Measurements from ENCODE around the gene TKT.

The TKT gene

GRCh38 chr3:53229606-53230005 is 26.2 kb downstream of the TKT start:
- no peak for TF ChIP-seq CTCF (IDR thresholded peaks at IDR 0.05; ENCODE audit: insufficient read depth, low read depth, low read length, missing control alignments)
- DNase-seq (ENCODE audit: low read depth), result no peak
- no peak overlapping the region for H3K4me3 ChIP-seq (ENCODE audit: low read depth, low read length)

- TF ChIP-seq CTCF (IDR thresholded peaks at IDR 0.05; ENCODE audit: insufficient read depth, low read depth, low read length, missing control alignments), result no peak
- no peak for DNase-seq (ENCODE audit: low read depth)
- no peak overlapping the region for H3K4me3 ChIP-seq (ENCODE audit: low read depth, low read length)
Measured at GRCh38 chr3:53229171-53229570, 26.7 kb downstream of the TKT start.

GRCh38 chr3:53227993-53228885 is 27.6 kb downstream of the TKT start:
- no peak for DNase-seq (ENCODE audit: low read depth)

GRCh38 chr3:53226841-53227407 is 28.9 kb downstream of the TKT start:
- no peak for TF ChIP-seq CTCF (IDR thresholded peaks at IDR 0.05; ENCODE audit: insufficient read depth, low read depth, low read length, missing control alignments)
- no peak for DNase-seq (ENCODE audit: low read depth)
- no peak overlapping the region for H3K4me3 ChIP-seq (ENCODE audit: low read depth, low read length)

More at GRCh38 chr3:53227993-53228885, 27.6 kb downstream of the TKT start:
- TF ChIP-seq CTCF (IDR thresholded peaks at IDR 0.05; ENCODE audit: insufficient read depth, low read depth, low read length, missing control alignments), result no peak
- H3K4me3 ChIP-seq (ENCODE audit: low read depth, low read length), result no peak overlapping the region

- no peak overlapping the region for H3K4me3 ChIP-seq (ENCODE audit: low read depth, low read length)
- no peak for TF ChIP-seq CTCF (IDR thresholded peaks at IDR 0.05; ENCODE audit: insufficient read depth, low read depth, low read length, missing control alignments)
- DNase-seq (ENCODE audit: low read depth), result no peak
Measured at GRCh38 chr3:53226142-53226840, 29.5 kb downstream of the TKT start.

GRCh38 chr3:53225651-53226050 is 30.2 kb downstream of the TKT start:
- DNase-seq (ENCODE audit: low read depth), result no peak
- no peak for TF ChIP-seq CTCF (IDR thresholded peaks at IDR 0.05; ENCODE audit: insufficient read depth, low read depth, low read length, missing control alignments)
- no peak overlapping the region for H3K4me3 ChIP-seq (ENCODE audit: low read depth, low read length)

Data from GM12865 (cell line).